Measurements from ENCODE around the gene CDC42BPA.

The CDC42BPA gene

GRCh38 chr1:226940806-226941067, 377.6 kb downstream of the CDC42BPA start:
- Mint-ChIP-seq H3K4me1 (peaks cover 54% of the 10 kb centered on the region), H3K4me3 (peak overlapping the region; percentile 89 to 92 (median 91)), H3K27ac (no peak overlapping the region), H3K36me3 (ENCODE audit: low read depth) (no peaks in the 10 kb centered on the region), H3K27me3 (ENCODE audit: low read depth) (peaks cover 7% of the 10 kb centered on the region), H3K9me3 (peaks cover 2% of the 10 kb centered on the region)
- no peak for TF ChIP-seq CTCF (IDR thresholded peaks at IDR 0.05; ENCODE audit: unreplicated experiment in 3 of 3)

GRCh38 chr1:226940029-226940805, 378.1 kb downstream of the CDC42BPA start, which contains the start of gene COQ8A:
COQ8A (plus strand) TSS chr1:226940294; CDS start chr1:226961386, 21,092 bp downstream.
- Mint-ChIP-seq H3K4me3 (peak within 1 kb of the TSS; percentile 89 to 92 (median 91)), H3K4me1 (peaks cover 49% of the 10 kb centered on the region), H3K36me3 (ENCODE audit: low read depth) (peaks cover 4% of the 10 kb centered on the region), H3K27me3 (ENCODE audit: low read depth) (peaks cover 7% of the 10 kb centered on the region), H3K9me3 (peaks cover 6% of the 10 kb centered on the region), H3K27ac (peak within 1 kb of the TSS; percentile 87 to 98 (median 98))
- TF ChIP-seq CTCF (IDR thresholded peaks at IDR 0.05; ENCODE audit: unreplicated experiment in 3 of 3) = no peak
